DMS114 treated with DMSO at 0.1 percent for 48 hours (cell line): ENCODE results near the gene KDM1A.

Experiments
- DNase-seq: peaks from one replicate; lab custom pipeline; 2025; ENCODE audit not compliant: unreplicated experiment; lab: John Stamatoyannopoulos, UW

The KDM1A gene

GRCh38 chr1:23129846-23130245 lies 110.6 kb downstream of the KDM1A start:
- DNase-seq = no peak

GRCh38 chr1:23132033-23132432 lies 112.8 kb downstream of the KDM1A start:
- no peak for DNase-seq
